OCI-M1 (cell line): Measurements from ENCODE around the gene TREM1.

ENCODE experiments used
- DNase-seq: peaks from one replicate; lab custom pipeline; 2025; lab: John Stamatoyannopoulos, UW

Gene TREM1

GRCh38 chr6:41294214-41294872, 7.9 kb upstream of the TREM1 start:
- DNase-seq = no peak

- DNase-seq = no peak
Measured at GRCh38 chr6:41291717-41292116, 5.2 kb upstream of the TREM1 start.

GRCh38 chr6:41289815-41290214, 3.3 kb upstream of the TREM1 start:
- DNase-seq = no peak

GRCh38 chr6:41288754-41289129, 2.3 kb upstream of the TREM1 start:
- no peak for DNase-seq

- no peak for DNase-seq
Measured at GRCh38 chr6:41288030-41288753, 1.7 kb upstream of the TREM1 start.

- DNase-seq = no peak
Measured at GRCh38 chr6:41284726-41285125, 1.8 kb downstream of the TREM1 start.

- DNase-seq = no peak
Measured at GRCh38 chr6:41283600-41283999, 2.9 kb downstream of the TREM1 start.

- no peak for DNase-seq
Measured at GRCh38 chr6:41280381-41281057, 6.0 kb downstream of the TREM1 start.

- DNase-seq = peak; percentile 99
Measured at GRCh38 chr6:41278699-41279405, 7.6 kb downstream of the TREM1 start.

GRCh38 chr6:41277605-41278004, 8.9 kb downstream of the TREM1 start:
- DNase-seq = no peak

GRCh38 chr6:41275489-41275888, 11.0 kb downstream of the TREM1 start:
- DNase-seq = no peak

GRCh38 chr6:41274256-41274655, 12.2 kb downstream of the TREM1 start:
- no peak for DNase-seq

GRCh38 chr6:41273714-41274113, 12.8 kb downstream of the TREM1 start:
- DNase-seq = no peak

GRCh38 chr6:41272591-41273240, 13.8 kb downstream of the TREM1 start:
- no peak for DNase-seq

GRCh38 chr6:41271901-41272395, 14.5 kb downstream of the TREM1 start:
- no peak for DNase-seq

- DNase-seq = no peak
Measured at GRCh38 chr6:41269716-41270115, 16.8 kb downstream of the TREM1 start.

GRCh38 chr6:41269166-41269565, 17.3 kb downstream of the TREM1 start:
- DNase-seq = no peak

GRCh38 chr6:41268478-41268877, 18.0 kb downstream of the TREM1 start:
- no peak for DNase-seq

GRCh38 chr6:41266541-41266940, 19.9 kb downstream of the TREM1 start:
- no peak for DNase-seq

GRCh38 chr6:41263267-41263666, 23.2 kb downstream of the TREM1 start:
- DNase-seq = no peak

- DNase-seq = no peak
Measured at GRCh38 chr6:41262401-41262800, 24.1 kb downstream of the TREM1 start.

GRCh38 chr6:41258196-41258493, 28.3 kb downstream of the TREM1 start:
- DNase-seq = no peak
